Epithelial cell of proximal tubule (primary cell): Measurements from ENCODE around the gene ISCA1. TPM values are rescaled to one million over a fixed set of nuclear protein-coding genes. Genes with fewer than 3 reads are reported as not detected.

Experiments
- DNase-seq: peaks from one replicate; pipeline ENCODE4 v3.0.0-alpha.2; 2011; ENCODE audit warnings: low read depth
- H3K4me3 ChIP-seq: 2 replicates; pipeline ENCODE4 v1.5.1; 2011; ENCODE audit warnings: low read depth, mild to moderate bottlenecking, low read length
- CTCF ChIP-seq: conservative IDR thresholded peaks from 2 replicates; pipeline ENCODE4 v1.5.1; 2012; ENCODE audit warnings: low read depth, mild to moderate bottlenecking, low read length
- total RNA-seq: library from RNA; depleted of rRNA; stranded (reverse); fragments of >200 nt; gene quantifications from 2 replicates; pipeline ENCODE4 v1.2.3, GENCODE V29; 2015

Gene ISCA1
- total RNA-seq, 1 donor from 2014 or later, result 25.2 TPM

GRCh38 chr9:86241216-86241615, 41.1 kb downstream of the ISCA1 start:
- DNase-seq, result no peak
- no peak for TF ChIP-seq CTCF
- H3K4me3 ChIP-seq, result no peak overlapping the region

- peak; percentile 1 for TF ChIP-seq CTCF
- DNase-seq, result no peak
- H3K4me3 ChIP-seq, result no peak overlapping the region
These were observed 43.2 kb downstream of the ISCA1 start for GRCh38 chr9:86238861-86239770.

- H3K4me3 ChIP-seq, result no peak overlapping the region
- no peak for TF ChIP-seq CTCF
- DNase-seq, result no peak
These were observed 51.5 kb downstream of the ISCA1 start for GRCh38 chr9:86230858-86231257.

- TF ChIP-seq CTCF, result no peak
- H3K4me3 ChIP-seq, result no peak overlapping the region
- DNase-seq, result no peak
These were observed 59.7 kb downstream of the ISCA1 start for GRCh38 chr9:86222667-86223066.

- H3K4me3 ChIP-seq, result no peak overlapping the region
- no peak for TF ChIP-seq CTCF
- no peak for DNase-seq
These were observed 62.7 kb downstream of the ISCA1 start for GRCh38 chr9:86219606-86220005.

- DNase-seq, result no peak
- no peak for TF ChIP-seq CTCF
- H3K4me3 ChIP-seq, result no peak overlapping the region
These were observed 65.1 kb downstream of the ISCA1 start for GRCh38 chr9:86217076-86217755.

Other genes starting within 250 kb of the ISCA1 start
- 109 and 112 TPM in 2 replicates for gene GOLM1, start 183.0 kb downstream of the ISCA1 start, total RNA-seq
- not detected in 2 replicates for gene C9orf153, start 22.9 kb downstream of the ISCA1 start, total RNA-seq
- gene TUT7, start 71.9 kb upstream of the ISCA1 start, total RNA-seq, result 11.1 and 25.4 TPM in 2 replicates